Hematopoietic multipotent progenitor cell treated with erythropoietin and hydrocortisone succinate and interleukin-3 and kit ligand, for 6 days (in vitro differentiated cells): ENCODE results near the gene WNT7B.

Experiments used
- DNase-seq: peaks from one replicate; pipeline ENCODE4 v3.0.0-alpha.2; 2015

WNT7B gene

DNA sequence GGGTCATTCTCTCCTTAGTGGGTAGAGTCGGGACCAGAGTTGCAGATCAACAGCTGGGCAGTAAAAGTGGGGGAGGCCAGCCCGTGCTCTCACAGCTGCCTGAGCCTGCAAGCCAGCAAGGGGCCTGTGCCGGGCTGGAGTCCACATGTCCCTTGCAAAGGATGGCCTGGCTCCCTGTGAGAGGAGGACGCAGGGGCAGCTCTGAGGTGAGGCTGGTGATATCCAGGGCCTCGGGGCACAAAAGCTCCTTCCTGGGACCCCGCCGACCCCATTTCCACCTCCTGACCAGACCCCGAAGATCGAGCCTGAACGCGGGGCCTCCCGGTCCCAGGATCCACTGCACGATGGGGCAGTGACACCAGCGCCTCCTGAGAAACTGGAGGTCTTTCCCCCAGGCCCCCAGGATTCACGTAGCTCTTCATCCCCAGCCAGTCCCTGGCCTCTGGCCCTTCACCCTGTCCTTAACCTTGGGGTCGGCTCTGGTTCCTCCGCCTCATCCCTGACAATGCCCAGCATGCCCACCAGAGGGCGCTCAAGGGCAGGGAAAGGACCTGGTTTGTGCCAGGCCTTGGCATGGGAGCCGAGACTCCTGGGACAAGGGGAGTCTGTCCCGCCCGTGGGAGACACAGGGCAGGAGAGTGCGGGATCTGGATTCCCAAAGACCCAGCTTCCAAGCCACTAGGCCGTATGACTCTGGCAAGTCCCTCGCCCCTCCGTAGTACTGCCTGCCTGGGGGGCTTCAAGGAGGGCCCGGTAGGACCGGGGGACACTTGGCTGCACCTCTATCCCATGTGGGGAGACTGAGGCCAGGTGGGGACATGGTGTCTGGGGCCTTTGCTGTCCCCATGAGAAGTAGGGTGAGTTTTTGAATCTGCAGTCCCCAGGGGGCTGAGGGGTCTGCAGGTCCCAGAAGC is 17.8 kb upstream of the WNT7B start:
- DNase-seq, result peak; percentile 79

DNA sequence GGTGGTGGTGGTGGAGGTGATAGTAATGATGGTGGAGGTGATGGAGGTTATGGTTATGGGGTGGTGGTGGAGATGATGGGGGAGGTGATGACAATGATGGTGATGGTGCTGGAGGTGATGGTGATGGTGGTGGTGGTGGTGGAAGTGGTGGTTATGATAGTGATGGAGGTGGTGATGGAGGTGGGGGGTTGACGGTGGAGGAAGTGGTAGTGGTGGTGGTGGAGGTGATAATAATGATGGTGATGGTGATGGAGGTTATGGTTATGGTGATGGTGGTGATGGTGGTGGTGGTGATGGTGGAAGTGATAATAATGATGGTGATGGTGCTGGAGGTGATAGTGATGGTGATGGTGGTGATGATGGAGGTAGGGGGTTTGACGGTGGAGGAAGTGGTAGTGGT is 16.9 kb upstream of the WNT7B start:
- no peak for DNase-seq

DNA sequence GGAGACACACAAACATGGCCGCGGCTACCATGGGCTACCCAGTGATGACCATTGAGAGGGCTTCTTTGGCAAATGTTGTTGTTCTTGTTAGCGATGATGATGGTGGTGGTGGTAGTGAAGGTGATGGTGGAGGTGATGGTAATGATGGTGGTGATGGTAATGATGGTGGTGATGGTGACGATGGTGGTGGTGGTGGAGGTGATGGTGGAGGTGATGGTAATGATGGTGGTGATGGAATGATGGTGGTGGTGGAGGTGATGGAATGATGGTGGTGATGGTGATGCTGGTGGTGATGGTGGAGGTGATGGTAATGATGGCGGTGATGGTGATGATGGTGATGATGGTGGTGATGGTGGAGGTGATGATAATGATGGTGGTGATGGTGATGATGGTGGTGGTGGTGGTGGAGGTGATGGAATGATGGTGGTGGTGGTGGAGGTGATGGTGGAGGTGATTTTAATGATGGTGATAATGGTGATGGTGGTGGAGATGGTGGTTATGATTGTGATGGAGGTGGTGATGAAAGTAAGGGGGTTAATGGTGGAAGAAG is 16.3 kb upstream of the WNT7B start:
- no peak for DNase-seq

DNA sequence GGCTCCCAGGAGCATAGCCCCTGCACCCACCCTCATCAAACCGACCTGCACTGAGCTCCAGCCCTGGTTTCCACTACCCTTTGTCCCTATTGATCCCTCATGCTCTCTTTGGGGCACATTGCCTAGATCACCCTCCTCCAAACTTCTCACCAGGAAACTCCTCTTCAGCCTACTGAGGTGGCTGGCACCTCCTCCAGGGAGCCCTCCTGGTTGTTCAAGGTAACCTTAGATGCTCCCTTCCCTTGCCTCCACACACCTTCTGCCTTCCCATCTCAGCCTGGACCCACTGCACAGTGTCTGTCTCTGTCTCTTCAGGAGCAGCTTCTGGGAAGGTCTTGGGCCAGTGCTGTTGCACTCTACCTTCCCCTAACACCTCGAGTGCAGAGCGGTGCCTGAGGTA is 15.8 kb upstream of the WNT7B start:
- DNase-seq, result no peak

DNA sequence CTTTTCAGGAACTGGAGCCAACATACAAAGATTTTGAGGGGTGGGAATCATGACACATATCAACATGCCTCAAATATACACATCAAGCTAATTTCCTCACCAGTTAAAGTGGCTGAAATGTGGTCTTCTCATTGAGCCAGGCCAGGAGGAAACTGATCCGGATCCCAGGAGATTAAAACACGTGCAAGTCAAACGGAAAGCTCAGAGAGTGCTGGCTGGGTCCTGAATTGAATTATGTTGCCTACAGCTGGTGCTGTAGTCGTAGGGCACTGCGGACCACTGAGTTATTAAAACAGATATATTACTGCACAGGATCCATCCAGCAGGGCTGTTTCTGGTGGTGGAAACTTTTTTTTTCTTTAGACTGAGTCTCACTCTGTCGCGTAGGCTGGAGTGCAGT is 14.1 kb upstream of the WNT7B start:
- no peak for DNase-seq

DNA sequence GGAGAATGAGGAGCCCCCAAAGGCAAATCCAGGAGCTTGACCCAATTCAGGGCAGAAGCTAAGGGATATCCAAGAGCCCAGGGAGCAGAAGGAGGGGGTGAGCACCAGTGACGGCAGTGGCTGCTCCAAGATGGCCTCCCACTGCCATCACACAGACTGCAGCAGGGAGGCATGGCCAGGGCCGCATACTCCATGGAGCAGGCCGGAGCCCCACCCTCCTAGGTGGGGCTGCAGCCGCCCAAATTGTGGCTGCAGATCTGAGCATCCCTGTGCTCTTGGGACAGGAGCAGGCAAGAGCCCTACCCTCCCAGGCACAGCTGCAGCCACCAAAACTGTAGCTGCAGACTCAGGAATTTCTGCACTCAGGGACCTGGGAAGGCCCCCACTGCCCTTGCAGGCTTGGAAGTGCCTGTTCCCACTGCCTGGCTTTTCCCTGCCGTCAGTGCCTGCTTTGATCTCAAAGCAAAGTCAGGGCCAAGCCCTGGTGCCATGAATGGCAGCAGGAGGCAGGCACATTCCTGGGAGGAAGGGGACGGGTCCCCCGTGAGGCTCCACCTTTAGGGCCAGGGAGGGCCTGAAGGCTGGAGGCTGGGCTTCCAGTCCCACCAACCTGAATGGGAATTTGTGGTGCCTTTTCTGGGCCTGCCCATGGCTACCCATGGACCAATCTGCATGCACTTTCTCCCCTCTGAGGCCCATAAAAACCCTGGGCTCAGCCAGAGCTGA is 10.3 kb upstream of the WNT7B start:
- DNase-seq, result no peak

DNA sequence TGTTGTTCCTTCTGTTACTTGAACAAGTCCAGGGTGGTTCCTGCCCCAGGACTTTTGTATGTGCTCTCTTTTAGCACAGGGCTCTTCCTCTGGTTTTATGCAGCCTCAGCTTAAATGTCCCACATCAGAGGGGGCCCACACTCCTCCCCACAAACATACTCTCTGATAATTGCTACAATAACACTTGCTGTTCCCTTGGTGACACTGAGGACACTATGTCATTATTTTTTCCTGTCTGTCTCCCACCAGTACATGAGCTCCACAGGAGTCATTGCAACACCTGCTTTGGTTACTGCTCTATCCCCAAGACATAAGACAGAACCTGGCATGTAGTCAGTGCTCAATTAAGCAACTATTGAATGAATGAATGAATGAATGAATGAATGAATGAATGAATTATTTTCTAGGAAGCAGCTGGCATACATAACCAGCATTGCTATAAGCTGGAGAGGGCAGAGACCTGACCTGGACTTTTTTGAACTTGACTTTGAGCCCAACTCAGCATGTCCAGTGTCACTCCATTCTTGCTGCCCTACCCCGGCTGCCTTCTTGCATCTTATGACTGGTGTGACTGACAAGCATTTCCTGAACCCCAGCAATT is 7.5 kb upstream of the WNT7B start:
- no peak for DNase-seq

DNA sequence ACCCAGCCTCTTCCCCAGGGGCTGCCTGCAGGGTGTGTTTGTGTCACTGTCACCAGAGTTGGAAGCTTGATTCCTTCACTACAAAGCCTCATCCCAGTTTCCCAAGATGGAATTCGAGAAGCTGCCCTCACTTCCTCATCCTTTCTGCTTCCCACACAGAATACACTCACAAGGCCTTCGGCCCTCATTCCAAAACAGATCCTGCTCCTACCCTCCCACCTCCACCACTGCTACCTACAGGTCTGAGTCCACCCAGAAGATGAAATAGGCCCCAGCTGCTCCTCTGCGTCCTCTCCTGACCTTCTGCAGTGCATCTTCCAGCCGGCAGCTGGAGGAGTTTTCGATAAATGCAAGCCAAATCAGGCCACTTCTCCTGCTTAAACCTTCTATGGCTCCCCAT is 6.8 kb upstream of the WNT7B start:
- DNase-seq, result no peak

DNA sequence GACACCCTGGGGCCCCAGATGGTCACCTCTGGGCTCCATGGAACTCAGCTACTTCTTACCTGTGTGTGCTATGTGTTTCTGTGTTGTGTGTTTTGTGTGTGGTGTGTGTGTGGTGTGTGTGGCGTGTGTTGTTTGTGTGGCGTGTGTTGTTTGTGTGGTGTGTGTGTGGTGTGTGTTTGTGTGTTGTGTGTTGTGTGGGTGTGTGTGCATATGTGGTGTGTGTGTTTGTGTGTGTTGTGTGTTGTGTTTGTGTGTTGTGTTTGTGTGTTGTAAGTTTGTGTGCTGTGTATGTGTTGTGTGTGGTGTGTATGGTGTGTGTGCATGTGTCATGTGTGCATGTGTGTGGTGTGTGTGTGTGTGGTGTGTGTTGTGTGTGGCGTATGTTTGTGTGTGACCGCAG is 3.8 kb upstream of the WNT7B start:
- DNase-seq, result no peak

DNA sequence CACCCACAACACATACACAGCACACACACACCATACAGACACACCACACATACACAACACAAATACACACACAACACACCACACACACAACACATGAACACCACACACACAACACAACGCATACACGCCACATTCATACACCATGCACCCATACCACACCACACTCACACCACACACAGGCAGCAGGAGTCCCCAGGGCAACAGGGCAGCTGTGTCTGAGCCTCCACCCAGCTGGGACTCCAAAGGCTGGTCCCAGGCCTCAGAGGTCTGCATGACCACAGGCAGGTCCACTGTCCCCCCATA is 3.3 kb upstream of the WNT7B start:
- DNase-seq, result no peak

DNA sequence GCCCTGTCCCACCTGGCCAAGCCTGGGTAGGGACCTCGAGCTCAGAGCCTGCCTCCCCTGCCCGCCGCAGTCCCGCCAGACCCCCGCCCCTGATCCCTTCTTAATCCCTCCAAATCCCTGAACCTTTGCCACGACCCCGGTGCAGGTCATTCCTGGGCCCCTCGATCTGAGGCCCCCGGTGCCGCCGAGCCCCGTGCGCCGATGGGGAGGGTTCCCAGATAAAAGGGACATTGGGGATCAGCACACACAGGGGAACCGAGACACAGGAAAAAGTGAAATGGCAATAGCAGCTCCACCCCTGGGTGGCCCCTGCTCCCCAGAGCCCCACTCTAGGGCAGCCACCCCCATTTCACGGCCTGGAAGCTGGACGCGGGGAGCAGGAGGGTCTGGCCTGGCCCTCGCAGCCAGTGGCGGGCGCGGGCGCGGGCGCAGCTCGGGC is 1.3 kb upstream of the WNT7B start:
- no peak for DNase-seq

DNA sequence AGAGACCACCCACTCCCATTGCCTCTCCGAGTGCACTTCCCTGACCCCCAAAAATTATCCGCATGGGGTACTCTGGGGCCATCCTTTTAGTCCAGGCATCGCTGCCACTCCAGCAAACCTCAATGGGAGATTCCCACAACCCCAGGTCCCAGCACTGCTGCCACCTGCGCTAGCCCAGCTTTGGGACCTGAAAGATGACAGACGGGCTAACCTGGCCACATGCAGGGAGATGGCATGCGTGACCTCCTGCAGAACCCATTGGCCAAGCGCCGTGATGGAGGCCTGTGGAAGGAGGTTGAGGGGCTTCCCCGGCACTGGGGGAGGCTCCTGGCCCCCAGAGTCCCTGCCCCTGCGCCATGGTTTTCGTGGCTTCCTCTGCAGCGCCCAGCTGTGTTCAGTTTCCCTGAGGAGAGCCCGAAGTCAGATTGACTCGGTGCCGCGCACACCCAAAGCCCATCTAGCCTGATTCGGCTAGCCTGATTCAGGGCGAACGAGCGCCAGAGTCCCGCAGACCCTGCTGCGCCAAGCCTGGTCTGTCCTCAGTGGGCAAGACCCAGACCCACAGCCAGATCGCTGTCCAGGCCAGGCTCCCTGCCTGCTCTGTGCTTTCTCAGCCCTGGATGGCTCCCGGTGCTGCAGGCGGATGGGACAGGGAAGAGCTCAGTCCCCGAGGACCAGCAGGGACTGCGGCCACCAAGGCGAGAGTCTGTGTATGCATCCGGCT is 751 bp upstream of the WNT7B start:
- no peak for DNase-seq

DNA sequence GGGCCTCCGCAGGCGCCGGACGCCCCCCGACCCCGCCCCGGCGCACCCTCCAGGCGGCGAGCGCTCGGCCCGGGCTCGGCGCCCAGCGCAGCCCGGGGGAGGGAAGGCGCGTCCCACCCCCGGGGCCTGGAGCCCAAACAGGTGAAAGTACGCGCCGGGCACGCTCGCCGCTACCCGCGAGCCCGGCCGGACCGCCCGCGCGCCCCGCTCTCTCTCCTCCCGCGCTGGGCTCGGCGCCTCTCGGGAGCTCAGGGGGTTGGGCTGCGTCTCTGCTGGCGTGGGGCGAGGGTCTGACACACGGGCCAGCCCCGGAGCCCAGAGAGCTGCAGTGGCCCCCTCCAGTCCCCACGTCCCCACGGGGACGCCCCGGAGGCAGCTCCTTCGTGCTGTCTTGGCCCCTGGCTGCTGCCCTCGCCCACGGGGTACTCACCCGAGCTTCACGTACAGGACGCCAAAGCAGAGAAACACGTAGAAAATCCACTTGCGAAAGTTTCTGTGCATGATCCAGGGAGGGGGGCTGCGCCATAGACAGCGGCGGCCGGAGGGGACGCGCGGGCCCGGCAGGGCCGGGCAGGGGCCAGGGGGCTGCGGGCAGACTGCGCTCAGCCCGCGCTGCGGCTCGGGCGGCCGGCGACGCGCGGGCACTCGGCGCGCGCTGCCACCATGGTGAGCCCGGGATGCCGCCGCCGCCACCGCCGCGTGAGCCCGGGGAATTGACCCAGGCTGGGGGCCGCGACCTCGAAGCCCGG is 534 bp downstream of the WNT7B start:
- DNase-seq, result no peak

DNA sequence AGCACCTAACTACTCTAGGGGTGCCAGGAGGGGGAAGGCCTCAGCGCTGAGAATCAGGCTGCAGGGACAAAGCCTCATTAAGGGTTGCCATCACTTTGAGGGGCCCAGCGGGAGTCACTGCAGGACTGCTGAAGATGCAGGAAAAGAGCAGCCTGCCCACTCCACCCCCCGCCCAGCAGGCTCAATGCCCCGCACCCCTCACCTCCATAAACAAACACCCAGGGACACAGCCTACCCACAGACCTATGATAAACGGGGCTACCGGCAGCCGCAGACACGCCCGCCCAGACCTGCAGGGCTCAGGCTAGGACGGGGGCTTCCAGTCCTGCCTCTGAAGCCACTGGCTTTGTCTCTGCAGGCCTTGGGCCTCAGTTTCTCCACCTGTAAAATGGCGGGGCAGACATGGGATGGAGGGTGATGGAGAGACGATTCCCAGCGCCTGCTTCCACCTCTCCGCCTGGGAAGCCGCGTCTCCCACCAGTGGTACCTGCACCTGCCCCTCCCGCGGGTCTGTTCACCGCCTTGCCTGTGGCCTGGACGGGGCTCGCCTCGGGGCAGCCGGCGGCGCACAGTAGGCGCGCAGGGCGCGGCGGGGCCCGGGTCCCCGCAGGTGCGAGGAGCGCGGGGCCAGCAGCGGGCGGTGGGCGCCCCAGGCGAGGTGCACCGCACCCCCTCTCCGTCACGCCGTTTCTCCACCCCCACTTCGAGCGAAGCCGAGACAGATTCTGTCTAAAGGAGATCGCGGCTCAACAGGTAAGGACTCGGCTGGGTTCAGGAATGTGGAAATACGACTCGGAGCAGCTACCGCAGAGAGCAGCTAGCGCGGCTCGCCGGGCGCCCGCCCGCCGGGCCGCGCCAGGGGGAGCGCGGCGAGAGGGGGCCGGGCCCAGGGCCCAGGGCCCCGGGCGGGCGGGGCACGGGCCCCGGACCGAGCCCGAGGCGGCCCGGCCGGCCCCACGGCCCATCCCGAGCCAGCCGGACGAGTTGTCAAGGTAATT is 1.5 kb downstream of the WNT7B start:
- DNase-seq, result no peak

DNA sequence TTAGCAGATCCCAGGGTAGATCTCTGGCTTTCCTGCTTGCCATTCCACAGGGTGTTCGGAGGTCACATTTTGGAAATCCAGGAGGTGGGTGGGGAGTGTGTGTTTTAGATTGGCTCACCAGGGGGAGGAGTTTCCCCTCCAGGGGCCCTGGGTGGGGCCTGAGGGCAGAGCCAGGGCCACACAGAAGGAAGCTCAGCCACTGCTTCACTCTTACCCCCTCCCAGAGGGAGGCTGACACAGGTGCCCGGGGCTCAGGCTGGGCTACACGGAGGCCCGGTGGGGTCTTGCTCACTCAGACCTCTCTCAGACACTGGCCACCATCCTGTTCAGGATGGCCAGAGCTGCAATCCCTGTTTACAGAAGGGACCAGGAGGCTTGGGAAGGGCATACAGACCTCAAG is 2.5 kb downstream of the WNT7B start:
- no peak for DNase-seq

DNA sequence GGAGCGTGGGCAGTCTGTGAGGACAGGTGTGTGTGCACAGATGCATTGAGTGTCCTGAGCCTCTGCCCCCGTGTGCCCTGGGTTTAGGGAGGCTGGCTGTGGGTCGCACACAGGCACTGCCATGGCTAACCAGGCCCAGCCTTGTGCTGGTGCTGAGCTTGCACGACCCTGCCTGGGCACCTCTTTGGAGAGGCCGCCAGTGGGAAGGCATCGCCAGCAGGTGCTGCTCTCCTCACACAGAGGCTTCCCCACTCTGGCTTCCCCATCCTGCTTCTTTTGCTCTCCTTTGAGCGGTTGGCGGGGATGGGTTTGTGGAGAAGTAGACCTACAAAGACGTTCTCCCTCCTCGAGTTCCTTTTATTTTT is 4.1 kb downstream of the WNT7B start:
- no peak for DNase-seq

DNA sequence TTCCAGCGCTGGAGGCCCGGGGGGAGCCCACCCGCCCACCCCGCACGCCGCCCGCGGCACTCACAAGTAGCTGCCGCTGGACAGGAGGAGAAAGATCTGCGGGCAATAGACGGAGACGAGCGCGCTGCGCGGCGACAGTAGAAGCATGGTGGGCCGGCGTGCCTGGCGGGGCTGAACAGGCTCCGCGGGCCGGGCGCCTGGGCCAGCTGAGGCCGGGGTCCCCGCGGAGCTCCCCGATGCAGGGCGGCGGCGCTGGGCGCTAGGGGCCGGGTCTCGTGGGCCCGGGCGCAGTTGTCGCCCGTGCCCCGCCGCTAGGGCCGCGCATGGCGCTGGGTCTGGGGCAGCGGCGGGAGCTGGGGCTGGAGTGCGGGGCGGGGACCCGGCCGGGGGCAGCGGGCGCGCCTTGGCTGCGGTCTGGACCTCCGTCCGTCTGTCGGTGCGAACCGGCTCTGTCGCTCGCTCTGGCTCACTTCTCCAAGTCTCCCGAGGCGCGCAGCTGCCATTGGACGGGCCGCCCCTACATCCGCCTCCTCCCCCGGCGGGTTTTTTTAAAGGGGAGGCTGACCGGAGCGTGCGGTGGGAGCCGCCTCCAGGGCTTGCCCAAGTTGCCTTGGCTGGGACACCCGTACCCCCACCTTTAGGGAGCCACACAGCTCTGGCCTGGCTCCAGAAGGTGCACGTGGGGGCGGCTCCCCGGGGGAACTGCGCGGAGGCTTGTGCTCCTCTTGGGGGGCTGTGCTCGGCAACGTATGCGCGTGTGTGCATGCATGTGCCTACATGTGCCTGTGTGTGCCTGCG is 4.7 kb downstream of the WNT7B start:
- DNase-seq, result no peak

DNA sequence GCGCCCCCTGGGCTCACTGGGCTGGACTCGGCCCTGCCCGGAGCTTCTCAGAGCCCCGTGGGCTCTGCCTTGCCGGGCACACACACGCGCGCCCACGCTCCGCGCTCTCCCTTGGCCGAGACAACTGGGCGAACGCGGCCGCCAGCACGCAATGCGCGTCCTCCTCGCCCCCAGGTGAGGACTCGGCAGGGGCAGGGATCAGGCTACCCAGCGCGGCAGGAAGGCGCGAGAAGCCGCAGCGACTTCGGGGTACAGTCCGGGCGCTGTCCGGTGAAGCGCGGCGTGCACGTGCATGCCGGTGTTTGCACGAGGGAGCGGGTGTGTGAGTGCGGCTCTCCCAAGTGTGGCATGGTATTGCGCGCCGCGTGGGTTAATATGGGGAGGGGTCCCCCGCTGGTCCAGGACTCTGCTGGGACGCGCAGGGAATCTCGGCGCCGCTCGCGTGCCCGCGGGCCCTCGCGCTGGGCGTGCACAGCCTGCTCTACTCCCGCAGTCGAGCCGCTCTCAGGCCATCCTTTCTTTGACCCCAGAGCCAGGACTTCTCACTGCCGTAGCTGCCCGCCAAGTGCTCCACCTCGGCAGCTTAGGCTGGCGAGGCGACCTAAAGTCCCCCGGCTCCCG is 5.4 kb downstream of the WNT7B start:
- DNase-seq, result no peak

DNA sequence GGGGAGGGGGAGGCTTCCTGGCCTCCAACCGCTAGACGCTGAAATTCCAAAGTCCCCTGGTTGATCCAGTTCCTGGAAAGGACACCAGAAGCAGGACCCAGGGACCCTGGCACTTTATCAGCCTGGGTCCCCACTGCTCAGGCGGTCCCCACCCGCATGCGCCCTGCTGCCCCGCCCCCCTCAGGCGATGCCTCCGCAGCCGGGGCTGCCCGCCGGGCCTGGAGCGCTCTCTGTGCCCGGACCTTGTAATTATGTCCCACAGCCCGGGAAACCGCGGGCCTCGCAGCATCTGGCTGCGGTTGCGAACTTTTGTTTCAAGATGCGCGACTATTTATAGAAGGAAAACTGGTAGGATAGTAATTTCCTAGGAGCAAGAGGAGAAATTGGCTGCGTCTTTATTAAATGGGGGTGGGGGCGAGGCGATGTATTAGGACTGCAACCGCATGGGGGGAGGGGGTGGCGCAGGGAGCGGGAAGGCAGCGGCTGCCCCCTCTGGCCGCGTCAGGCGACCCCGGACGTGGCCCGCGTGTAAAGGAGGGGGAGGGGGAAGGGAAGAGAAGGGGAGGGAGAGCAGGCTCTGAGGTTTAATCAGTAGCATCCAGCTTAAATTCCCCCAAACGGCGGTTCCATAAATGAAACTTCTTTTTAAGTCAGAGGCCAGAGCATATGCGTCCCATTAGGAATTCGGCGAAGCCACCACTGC is 6.1 kb downstream of the WNT7B start:
- DNase-seq, result no peak
